GM12892 (cell line): ENCODE measurements around the gene STAC.

Experiments
- POLR2A ChIP-seq: IDR thresholded peaks from 2 replicates; pipeline ENCODE4 v1.6.1; 2011; ENCODE audit warnings: low read depth, low read length, control low read depth
- POLR2AphosphoS5 ChIP-seq: IDR thresholded peaks from 2 replicates; pipeline ENCODE4 v1.6.1; 2011; ENCODE audit warnings: low read depth, low read length, control low read depth

GRCh38 chr3:36362216-36362615 lies 18.1 kb upstream of the STAC start:
- no peak for TF ChIP-seq POLR2AphosphoS5
- no peak for TF ChIP-seq POLR2A
